ENCODE measurements around the gene PRSS12. TPM values are rescaled to one million over a fixed set of nuclear protein-coding genes. Genes with fewer than 3 reads are reported as not detected.

Gene PRSS12
- total RNA-seq, 1 experiment from 2014 or later: 0.23 TPM

- TF ChIP-seq REST (IDR thresholded peaks at IDR 0.05; ENCODE audit: insufficient read depth in 1 of 2, low read depth in 2 of 2, low read length in 1 of 2): no peak
- TF ChIP-seq POLR2AphosphoS5 (IDR thresholded peaks at IDR 0.05; ENCODE audit: low read depth, low read length): no peak
- no peak for TF ChIP-seq SIN3A (IDR thresholded peaks at IDR 0.05; ENCODE audit: borderline replicate concordance, insufficient read depth, low read depth, low read length)
- no peak for TF ChIP-seq CTCF (IDR thresholded peaks at IDR 0.05)
- no peak for TF ChIP-seq TCF7L2 (IDR thresholded peaks at IDR 0.05; ENCODE audit: low read depth, low read length)
- Histone ChIP-seq H3K4me1 (ENCODE audit: control insufficient read depth, insufficient read depth, low read length) (no peaks in the 10 kb centered on the region), H3K27me3 (ENCODE audit: control insufficient read depth, insufficient read depth, low read length) (no peaks in the 10 kb centered on the region), H3K9me3 (ENCODE audit: control insufficient read depth, insufficient read depth, low read depth, low read length) (no peaks in the 10 kb centered on the region), H3K27ac (ENCODE audit: low read length) (no peak overlapping the region), H3K36me3 (ENCODE audit: control insufficient read depth, insufficient read depth, low read length) (no peaks in the 10 kb centered on the region), H3K4me3 (ENCODE audit: low read depth in 2 of 2, low read length in 2 of 2) (no peak overlapping the region)
- no TSS peak for BruUV-seq (replicated peaks)
- POLR2A ChIA-PET: no interaction called here
- CTCF ChIA-PET: no interaction called here
- DNase-seq (ENCODE audit: low read depth, low spot score) (no peak), ATAC-seq (no peak)
- in situ Hi-C loops (cut with HindIII; ENCODE audit: low pct_unique_long_range_greater_than_20kb, low sequenced_read_pairs) (no loop called here), intact Hi-C loops (cut with micrococcal nuclease; ENCODE audit: unreplicated experiment) (no loop called here)
Observed at GRCh38 chr4:118367872-118368271, 15.1 kb upstream of the PRSS12 start.

- in situ Hi-C loops (cut with HindIII; ENCODE audit: low pct_unique_long_range_greater_than_20kb, low sequenced_read_pairs): no loop called here
- no peaks in the 10 kb centered on the region for H3K9me3 ChIP-seq (ENCODE audit: control insufficient read depth, insufficient read depth, low read depth, low read length)
- TF ChIP-seq TCF7L2 (IDR thresholded peaks at IDR 0.05; ENCODE audit: low read depth, low read length) (no peak), POLR2AphosphoS5 (IDR thresholded peaks at IDR 0.05; ENCODE audit: low read depth, low read length) (no peak), CTCF (IDR thresholded peaks at IDR 0.05) (no peak), SIN3A (IDR thresholded peaks at IDR 0.05; ENCODE audit: borderline replicate concordance, insufficient read depth, low read depth, low read length) (no peak), REST (IDR thresholded peaks at IDR 0.05; ENCODE audit: insufficient read depth in 1 of 2, low read depth in 2 of 2, low read length in 1 of 2) (no peak)
- DNase-seq (ENCODE audit: low read depth, low spot score) (no peak), ATAC-seq (no peak)
- intact Hi-C loops (cut with micrococcal nuclease; ENCODE audit: unreplicated experiment): no loop called here
- CTCF ChIA-PET: no interaction called here
- no peaks in the 10 kb centered on the region for H3K27me3 ChIP-seq (ENCODE audit: control insufficient read depth, insufficient read depth, low read length)
- no peak overlapping the region for H3K4me3 ChIP-seq (ENCODE audit: low read depth in 2 of 2, low read length in 2 of 2)
- BruUV-seq (replicated peaks): no TSS peak
- no peak overlapping the region for H3K27ac ChIP-seq (ENCODE audit: low read length)
- no peaks in the 10 kb centered on the region for H3K4me1 ChIP-seq (ENCODE audit: control insufficient read depth, insufficient read depth, low read length)
- POLR2A ChIA-PET: interaction anchor here (0.8 kb wide), 1 partner anchor 14 kb away, joined by 3 read pairs; the partner anchor contains the start of gene PRSS12
- H3K36me3 ChIP-seq (ENCODE audit: control insufficient read depth, insufficient read depth, low read length): no peaks in the 10 kb centered on the region
Observed at GRCh38 chr4:118367361-118367760, 14.6 kb upstream of the PRSS12 start.
